ENCODE measurements around the gene SIPA1. TPM values are rescaled to one million over a fixed set of nuclear protein-coding genes. Genes with fewer than 3 reads are reported as not detected.

Gene SIPA1
- 22.5 and 25.2 TPM in 2 replicates for total RNA-seq (2014; rRNA removed; shearing (Covaris generic))

- in situ Hi-C loops (cut with HindIII; ENCODE audit: low sequenced_read_pairs), result no loop called here
Observed at GRCh38 chr11:65637794-65638419, at the start of gene SIPA1. SIPA1 (plus strand) TSS chr11:65638101; CDS start chr11:65640922, 2,821 bp downstream.

GRCh38 chr11:65588199-65589054, 49.5 kb upstream of the SIPA1 start:
- in situ Hi-C loops (cut with HindIII; ENCODE audit: low sequenced_read_pairs), result no loop called here
- DNase-seq (ENCODE audit: low spot score), result peak; percentile 51

More at GRCh38 chr11:65637794-65638419, at the start of gene SIPA1:
- DNase-seq (ENCODE audit: low spot score), result peak; percentile 69

GRCh38 chr11:65589444-65590239, 48.3 kb upstream of the SIPA1 start:
- in situ Hi-C loops (cut with HindIII; ENCODE audit: low sequenced_read_pairs), result no loop called here
- DNase-seq (ENCODE audit: low spot score), result no peak

GRCh38 chr11:65590240-65590738, 47.6 kb upstream of the SIPA1 start:
- DNase-seq (ENCODE audit: low spot score), result no peak
- in situ Hi-C loops (cut with HindIII; ENCODE audit: low sequenced_read_pairs), result no loop called here

- DNase-seq (ENCODE audit: low spot score), result no peak
- in situ Hi-C loops (cut with HindIII; ENCODE audit: low sequenced_read_pairs), result no loop called here
Observed at GRCh38 chr11:65591939-65592857, 45.7 kb upstream of the SIPA1 start.

GRCh38 chr11:65592858-65593517, 44.9 kb upstream of the SIPA1 start:
- in situ Hi-C loops (cut with HindIII; ENCODE audit: low sequenced_read_pairs), result no loop called here
- no peak for DNase-seq (ENCODE audit: low spot score)

GRCh38 chr11:65593518-65594414, 44.1 kb upstream of the SIPA1 start:
- in situ Hi-C loops (cut with HindIII; ENCODE audit: low sequenced_read_pairs), result no loop called here

GRCh38 chr11:65595131-65595530, 42.8 kb upstream of the SIPA1 start:
- in situ Hi-C loops (cut with HindIII; ENCODE audit: low sequenced_read_pairs), result no loop called here
- DNase-seq (ENCODE audit: low spot score), result no peak

More at GRCh38 chr11:65593518-65594414, 44.1 kb upstream of the SIPA1 start:
- DNase-seq (ENCODE audit: low spot score), result peak; percentile 58

- in situ Hi-C loops (cut with HindIII; ENCODE audit: low sequenced_read_pairs), result no loop called here
- DNase-seq (ENCODE audit: low spot score), result no peak
Observed at GRCh38 chr11:65595543-65596281, 42.2 kb upstream of the SIPA1 start, which contains the start of gene KCNK7. KCNK7 (minus strand) TSS chr11:65595800; CDS start chr11:65595772, 28 bp downstream.

GRCh38 chr11:65596520-65596919, 41.4 kb upstream of the SIPA1 start:
- in situ Hi-C loops (cut with HindIII; ENCODE audit: low sequenced_read_pairs), result no loop called here
- no peak for DNase-seq (ENCODE audit: low spot score)

- no peak for DNase-seq (ENCODE audit: low spot score)
- in situ Hi-C loops (cut with HindIII; ENCODE audit: low sequenced_read_pairs), result no loop called here
Observed at GRCh38 chr11:65598258-65598699, 39.6 kb upstream of the SIPA1 start.

- in situ Hi-C loops (cut with HindIII; ENCODE audit: low sequenced_read_pairs), result no loop called here
Observed at GRCh38 chr11:65599216-65599954, 38.5 kb upstream of the SIPA1 start.

GRCh38 chr11:65599955-65600246, 38.0 kb upstream of the SIPA1 start:
- DNase-seq (ENCODE audit: low spot score), result no peak
- in situ Hi-C loops (cut with HindIII; ENCODE audit: low sequenced_read_pairs), result no loop called here

More at GRCh38 chr11:65599216-65599954, 38.5 kb upstream of the SIPA1 start:
- no peak for DNase-seq (ENCODE audit: low spot score)

- in situ Hi-C loops (cut with HindIII; ENCODE audit: low sequenced_read_pairs), result no loop called here
- no peak for DNase-seq (ENCODE audit: low spot score)
Observed at GRCh38 chr11:65604258-65604657, 33.6 kb upstream of the SIPA1 start.

GRCh38 chr11:65606876-65607613, 30.9 kb upstream of the SIPA1 start:
- peak; percentile 97 for DNase-seq (ENCODE audit: low spot score)
- in situ Hi-C loops (cut with HindIII; ENCODE audit: low sequenced_read_pairs), result no loop called here
